Kidney (tissue), 14 donors: ENCODE measurements around the gene FARS2. TPM values are rescaled to one million over a fixed set of nuclear protein-coding genes. Genes with fewer than 3 reads are reported as not detected.

Experiments used
- DNase-seq, 5 donors: peaks; one replicate each; pipeline ENCODE4 v3.0.0-alpha.2; 2013 to 2020
- FAIRE-seq: peaks from 2 replicates; lab custom pipeline; 2012; peaks lifted over from hg19 to GRCh38; lab: Jason Lieb, UNC
- H3K27ac ChIP-seq, 2 donors: one replicate each; pipeline ENCODE4 v1.7.0; 2013; ENCODE audit warnings: low read depth in 2 of 2, low read length in 2 of 2, inconsistent platforms in 1 of 2
- H3K27me3 ChIP-seq: one replicate; pipeline ENCODE4 v1.7.1; 2013; ENCODE audit warnings: low read length, inconsistent platforms; ENCODE audit not compliant: control insufficient read depth, insufficient read depth
- H3K36me3 ChIP-seq, 3 donors: one replicate each; pipeline versions ENCODE4 v1.7.0 to v1.7.1; 2013; ENCODE audit warnings: low read length in 3 of 3, control low read depth in 1 of 3, inconsistent platforms in 1 of 3; ENCODE audit not compliant: insufficient read depth in 3 of 3, control insufficient read depth in 2 of 3
- H3K4me1 ChIP-seq, 3 donors: one replicate each; pipeline versions ENCODE4 v1.7.0 to v1.7.1; 2013; ENCODE audit warnings: low read length in 3 of 3, inconsistent platforms in 1 of 3, low read depth in 1 of 3; ENCODE audit not compliant: control insufficient read depth in 2 of 3, insufficient read depth in 2 of 3
- H3K4me3 ChIP-seq, 3 donors: one replicate each; pipeline versions ENCODE4 v1.7.0 to v1.8.1; 2013; ENCODE audit warnings: low read length in 3 of 3, control low read depth in 1 of 3, inconsistent platforms in 1 of 3
- H3K9ac ChIP-seq, 3 donors: one replicate each; pipeline versions ENCODE4 v1.7.0 to v1.7.1; 2013; ENCODE audit warnings: low read length in 3 of 3, control low read depth in 1 of 3, inconsistent platforms in 1 of 3
- H3K9me3 ChIP-seq, 3 donors: one replicate each; pipeline versions ENCODE4 v1.7.0 to v1.7.1; 2013; ENCODE audit warnings: low read length in 3 of 3, control low read depth in 1 of 3, inconsistent platforms in 1 of 3; ENCODE audit not compliant: control insufficient read depth in 2 of 3, insufficient read depth in 1 of 3
- intact Hi-C: fragments of 100-400 bp; cut with DNase I; formaldehyde crosslinking; loops from one replicate; pipeline ENCODE4 v1.11.1; 2022
- polyA plus RNA-seq: library from polyadenylated mRNA; stranded (reverse); fragments of 350-450 nt; fragmentation: Illumina TruSeq; extraction: RNeasy Lipid Tissue Mini Kit (QIAGEN cat#74804); gene quantifications from one replicate; pipeline ENCODE4 v1.2.3, GENCODE V29; 2014; ENCODE audit warnings: low read depth, low replicate concordance; ENCODE audit not compliant: insufficient read depth
- total RNA-seq: library from RNA; stranded (reverse); fragmentation: NEBNext Ultra II Directional; extraction: Animal tissue kit (Norgen Biotek cat#: 25700); gene quantifications from one replicate; pipeline ENCODE4 v1.2.1, GENCODE V29; 2021
- TF ChIP-seq, protein P1 (sequence below): IDR thresholded peaks from 3 replicates; pipeline ENCODE4 v1.5.1; 2012; ENCODE audit warnings: mild to moderate bottlenecking, moderate library complexity, borderline replicate concordance; ENCODE audit not compliant: insufficient read depth; ENCODE audit errors: extremely low read depth
- donor health status: control.
- donor health status: control.
- donor health status: control.
- donor health status: control.
- donor health status: control.
- donor health status: DM: yes; HTN: yes; CAD: no.
- donor health status: Normal renal cell carcinoma (clear cell type).

Gene FARS2
- total and polyA plus RNA-seq, 2 donors from 2014 or later: 22.1 to 24.8 TPM

DNA sequence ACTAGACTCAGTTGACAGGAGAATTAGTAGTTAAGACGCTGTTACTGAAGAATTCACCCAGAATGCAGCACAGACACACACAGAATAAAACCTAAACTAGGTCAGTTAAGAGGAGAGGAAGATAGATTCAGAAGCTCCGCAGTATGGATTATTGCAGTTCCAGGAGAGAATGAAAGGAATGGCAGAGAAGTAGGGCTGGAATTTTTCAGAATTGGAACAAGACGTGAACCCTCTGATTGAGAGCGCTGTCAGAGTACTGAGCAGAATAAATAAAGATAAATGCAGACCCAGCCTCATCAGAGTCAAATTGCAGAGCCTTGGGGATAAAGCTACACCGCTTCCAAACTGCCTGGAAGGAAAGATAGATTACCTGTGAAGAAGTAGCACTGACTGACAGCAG lies 344.6 kb downstream of the FARS2 start:
- intact Hi-C loops: no loop called here
- H3K9me3 ChIP-seq: no peaks in the 10 kb centered on the region
- no peaks in the 10 kb centered on the region for H3K4me1 ChIP-seq
- TF ChIP-seq, protein P1, sequence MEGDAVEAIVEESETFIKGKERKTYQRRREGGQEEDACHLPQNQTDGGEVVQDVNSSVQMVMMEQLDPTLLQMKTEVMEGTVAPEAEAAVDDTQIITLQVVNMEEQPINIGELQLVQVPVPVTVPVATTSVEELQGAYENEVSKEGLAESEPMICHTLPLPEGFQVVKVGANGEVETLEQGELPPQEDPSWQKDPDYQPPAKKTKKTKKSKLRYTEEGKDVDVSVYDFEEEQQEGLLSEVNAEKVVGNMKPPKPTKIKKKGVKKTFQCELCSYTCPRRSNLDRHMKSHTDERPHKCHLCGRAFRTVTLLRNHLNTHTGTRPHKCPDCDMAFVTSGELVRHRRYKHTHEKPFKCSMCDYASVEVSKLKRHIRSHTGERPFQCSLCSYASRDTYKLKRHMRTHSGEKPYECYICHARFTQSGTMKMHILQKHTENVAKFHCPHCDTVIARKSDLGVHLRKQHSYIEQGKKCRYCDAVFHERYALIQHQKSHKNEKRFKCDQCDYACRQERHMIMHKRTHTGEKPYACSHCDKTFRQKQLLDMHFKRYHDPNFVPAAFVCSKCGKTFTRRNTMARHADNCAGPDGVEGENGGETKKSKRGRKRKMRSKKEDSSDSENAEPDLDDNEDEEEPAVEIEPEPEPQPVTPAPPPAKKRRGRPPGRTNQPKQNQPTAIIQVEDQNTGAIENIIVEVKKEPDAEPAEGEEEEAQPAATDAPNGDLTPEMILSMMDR: no peak
- no peak overlapping the region for H3K4me3 ChIP-seq
- FAIRE-seq: no peak
- no peak overlapping the region for H3K27ac ChIP-seq
- H3K9ac ChIP-seq: no peak overlapping the region
- H3K27me3 ChIP-seq: no peaks in the 10 kb centered on the region
- H3K36me3 ChIP-seq: no peaks in the 10 kb centered on the region
- peak in 1 of 5 donors; percentile 10 for DNase-seq

DNA sequence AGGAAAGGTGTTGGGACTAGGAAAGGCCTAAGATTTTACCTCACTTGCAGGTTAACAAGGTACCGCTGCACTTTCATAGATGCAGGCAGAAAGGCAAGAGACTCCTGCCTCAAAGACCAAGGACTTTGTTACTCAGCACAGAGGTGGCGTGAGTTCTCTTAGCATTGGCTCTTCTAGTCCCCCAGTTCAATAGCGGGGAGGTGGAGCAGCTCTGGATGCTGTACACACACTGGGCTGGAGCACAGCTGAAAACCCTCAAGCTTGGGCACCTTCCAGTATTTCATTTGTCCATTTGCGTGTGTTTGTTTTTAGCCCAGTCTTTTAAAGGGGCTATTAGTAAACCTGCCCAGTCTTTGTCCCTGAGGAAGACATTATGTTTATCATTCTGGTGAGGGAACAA lies 345.2 kb downstream of the FARS2 start:
- no peak overlapping the region for H3K4me3 ChIP-seq
- H3K27ac ChIP-seq: no peak overlapping the region
- peak in 1 of 5 donors; percentile 15 for DNase-seq
- no peaks in the 10 kb centered on the region for H3K27me3 ChIP-seq
- no peaks in the 10 kb centered on the region for H3K9me3 ChIP-seq
- FAIRE-seq: no peak
- intact Hi-C loops: no loop called here
- no peaks in the 10 kb centered on the region for H3K4me1 ChIP-seq
- no peaks in the 10 kb centered on the region for H3K36me3 ChIP-seq
- no peak overlapping the region for H3K9ac ChIP-seq
- TF ChIP-seq, protein P1: no peak

DNA sequence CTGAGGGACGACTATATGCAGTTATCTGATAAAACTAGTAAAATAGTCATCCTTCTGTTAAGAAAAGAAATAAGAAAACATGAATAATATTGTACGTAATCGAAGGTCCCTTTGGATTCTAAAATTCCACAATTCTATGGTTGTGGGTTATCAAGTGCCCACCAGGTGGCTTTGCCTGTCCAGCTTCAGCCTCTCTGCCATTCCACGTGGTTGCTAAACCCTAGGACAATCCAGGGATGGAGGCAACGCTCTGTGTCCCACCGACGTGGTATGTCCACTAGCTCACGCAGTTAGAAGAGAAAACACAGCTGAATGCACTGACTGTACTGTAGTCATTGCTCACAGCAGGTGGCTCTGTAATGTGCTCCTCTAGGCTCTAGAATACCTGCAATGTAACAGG lies 349.3 kb downstream of the FARS2 start:
- FAIRE-seq: no peak
- H3K27me3 ChIP-seq: no peaks in the 10 kb centered on the region

More for the DNA sequence above, 349.3 kb downstream of the FARS2 start:
- Histone ChIP-seq H3K9ac (no peak overlapping the region), H3K27ac (no peak overlapping the region), H3K9me3 (no peaks in the 10 kb centered on the region), H3K4me3 (no peak overlapping the region), H3K36me3 (no peaks in the 10 kb centered on the region), H3K4me1 (no peaks in the 10 kb centered on the region)
- TF ChIP-seq, protein P1: no peak
- intact Hi-C loops: no loop called here
- no peak for DNase-seq
